Activated naive CD8-positive, alpha-beta T cell treated with anti-CD3 and anti-CD28 coated beads for 36 hours (primary cell): ENCODE results near the gene FAM89B. TPM values are rescaled to one million over a fixed set of nuclear protein-coding genes. Genes with fewer than 3 reads are reported as not detected.
"Not testable (repeated sequence)": the region's sequence is repeated elsewhere in the genome, so short reads cannot be mapped to it uniquely, and the experiment has no call there.

ENCODE experiments used
- DNase-seq: peaks from one replicate; pipeline ENCODE4 v3.0.0; 2021
- H3K27ac Mint-ChIP-seq: one replicate; pipeline ENCODE4 v1.8.0; 2022; ENCODE audit warnings: mild to moderate bottlenecking, moderate library complexity, mixed read lengths
- H3K27me3 Mint-ChIP-seq: one replicate; pipeline ENCODE4 v1.8.0; 2022; ENCODE audit warnings: mild to moderate bottlenecking, mixed read lengths
- H3K36me3 Mint-ChIP-seq: one replicate; pipeline ENCODE4 v1.8.0; 2021; ENCODE audit warnings: mild to moderate bottlenecking, mixed read lengths
- H3K4me1 Mint-ChIP-seq: one replicate; pipeline ENCODE4 v1.8.0; 2021; ENCODE audit warnings: mixed read lengths
- H3K4me3 Mint-ChIP-seq: one replicate; pipeline ENCODE4 v1.8.0; 2022; ENCODE audit warnings: mild to moderate bottlenecking, moderate library complexity, mixed read lengths
- H3K9me3 Mint-ChIP-seq: one replicate; pipeline ENCODE4 v1.8.0; 2022; ENCODE audit warnings: mixed read lengths
- total RNA-seq, 2 experiments: library from RNA; stranded (reverse); gene quantifications; one replicate each; pipeline ENCODE4 v1.2.3, GENCODE V29; 2021

FAM89B gene
- total RNA-seq, result 10 to 100 TPM; 13.6 to 15.0 TPM

GRCh38 chr11:65572356-65573051 lies at the start of gene FAM89B:
Gene FAM89B (plus strand): TSS chr11:65572538. CDS start chr11:65572670, 132 bp downstream.
- Mint-ChIP-seq H3K27ac (peak within 1 kb of the TSS; percentile 86), H3K9me3 (no peaks in the 10 kb centered on the region), H3K27me3 (no peaks in the 10 kb centered on the region), H3K4me1 (peaks cover 46% of the 10 kb centered on the region), H3K36me3 (peaks cover 27% of the 10 kb centered on the region), H3K4me3 (peak within 1 kb of the TSS; percentile 100)
- DNase-seq, result peak; percentile 88

- DNase-seq, result peak; percentile 43
- peaks cover 14% of the 10 kb centered on the region for H3K36me3 Mint-ChIP-seq
- not testable (repeated sequence) for H3K27me3 Mint-ChIP-seq, H3K9me3 Mint-ChIP-seq
- peaks cover 35% of the 10 kb centered on the region for H3K4me1 Mint-ChIP-seq
- H3K4me3 Mint-ChIP-seq, result peak overlapping the region; percentile 71
- H3K27ac Mint-ChIP-seq, result peak overlapping the region; percentile 82
Measured at GRCh38 chr11:65522718-65523630, 49.4 kb upstream of the FAM89B start.

- Mint-ChIP-seq H3K36me3 (peaks cover 14% of the 10 kb centered on the region), H3K4me1 (peaks cover 35% of the 10 kb centered on the region), H3K4me3 (peak overlapping the region; percentile 71), H3K27ac (peak overlapping the region; percentile 82)
- DNase-seq, H3K27me3 Mint-ChIP-seq, H3K9me3 Mint-ChIP-seq: not testable (repeated sequence)
Measured at GRCh38 chr11:65523631-65523968, 48.7 kb upstream of the FAM89B start.

GRCh38 chr11:65524014-65524740 lies 48.2 kb upstream of the FAM89B start:
- no peak for DNase-seq
- Mint-ChIP-seq H3K36me3 (peaks cover 18% of the 10 kb centered on the region), H3K27ac (peak overlapping the region; percentile 87), H3K9me3 (peaks cover 4% of the 10 kb centered on the region), H3K27me3 (no peaks in the 10 kb centered on the region), H3K4me1 (peaks cover 39% of the 10 kb centered on the region), H3K4me3 (peak overlapping the region; percentile 71)

GRCh38 chr11:65524741-65525545 lies 47.4 kb upstream of the FAM89B start, which contains the start of gene SCYL1:
Gene SCYL1 (plus strand): TSS chr11:65525083. CDS start chr11:65525154, 71 bp downstream.
- peaks cover 4% of the 10 kb centered on the region for H3K9me3 Mint-ChIP-seq
- H3K4me1 Mint-ChIP-seq, result peaks cover 46% of the 10 kb centered on the region
- peak within 1 kb of the TSS; percentile 94 for H3K4me3 Mint-ChIP-seq
- peak; percentile 76 for DNase-seq
- no peaks in the 10 kb centered on the region for H3K27me3 Mint-ChIP-seq
- peaks cover 18% of the 10 kb centered on the region for H3K36me3 Mint-ChIP-seq
- peak within 1 kb of the TSS; percentile 87 for H3K27ac Mint-ChIP-seq

- no peaks in the 10 kb centered on the region for H3K27me3 Mint-ChIP-seq
- H3K27ac Mint-ChIP-seq, result peak overlapping the region; percentile 69
Measured at GRCh38 chr11:65525546-65526480, 46.5 kb upstream of the FAM89B start.

GRCh38 chr11:65526744-65527143 lies 45.6 kb upstream of the FAM89B start:
- no peak for DNase-seq
- Mint-ChIP-seq H3K4me1 (peaks cover 47% of the 10 kb centered on the region), H3K36me3 (peaks cover 21% of the 10 kb centered on the region), H3K27me3 (no peaks in the 10 kb centered on the region), H3K4me3 (peak overlapping the region; percentile 94), H3K27ac (no peak overlapping the region), H3K9me3 (peaks cover 4% of the 10 kb centered on the region)

More at GRCh38 chr11:65525546-65526480, 46.5 kb upstream of the FAM89B start:
- Mint-ChIP-seq H3K4me1 (peaks cover 49% of the 10 kb centered on the region), H3K4me3 (peak overlapping the region; percentile 94), H3K9me3 (peaks cover 4% of the 10 kb centered on the region), H3K36me3 (peaks cover 21% of the 10 kb centered on the region)
- no peak for DNase-seq

GRCh38 chr11:65528819-65529350 lies 43.5 kb upstream of the FAM89B start:
- Mint-ChIP-seq H3K4me1 (peaks cover 28% of the 10 kb centered on the region), H3K9me3 (peaks cover 4% of the 10 kb centered on the region), H3K27ac (peak overlapping the region; percentile 4)

GRCh38 chr11:65529475-65530156 lies 42.7 kb upstream of the FAM89B start:
- Mint-ChIP-seq H3K4me1 (peaks cover 22% of the 10 kb centered on the region), H3K27ac (peak overlapping the region; percentile 71), H3K36me3 (peaks cover 19% of the 10 kb centered on the region), H3K9me3 (no peaks in the 10 kb centered on the region), H3K4me3 (no peak overlapping the region), H3K27me3 (no peaks in the 10 kb centered on the region)
- DNase-seq, result no peak

More at GRCh38 chr11:65528819-65529350, 43.5 kb upstream of the FAM89B start:
- H3K4me3 Mint-ChIP-seq, result no peak overlapping the region
- H3K36me3 Mint-ChIP-seq, result peaks cover 23% of the 10 kb centered on the region
- no peak for DNase-seq
- H3K27me3 Mint-ChIP-seq, result no peaks in the 10 kb centered on the region

GRCh38 chr11:65530157-65530496 lies 42.2 kb upstream of the FAM89B start:
- no peaks in the 10 kb centered on the region for H3K27me3 Mint-ChIP-seq
- H3K4me3 Mint-ChIP-seq, result no peak overlapping the region
- H3K27ac Mint-ChIP-seq, result peak overlapping the region; percentile 71
- peaks cover 22% of the 10 kb centered on the region for H3K4me1 Mint-ChIP-seq
- peaks cover 19% of the 10 kb centered on the region for H3K36me3 Mint-ChIP-seq
- no peaks in the 10 kb centered on the region for H3K9me3 Mint-ChIP-seq
- DNase-seq, result no peak

GRCh38 chr11:65532388-65533064 lies 39.8 kb upstream of the FAM89B start:
- no peaks in the 10 kb centered on the region for H3K9me3 Mint-ChIP-seq
- peaks cover 17% of the 10 kb centered on the region for H3K4me1 Mint-ChIP-seq
- no peak for DNase-seq
- H3K27me3 Mint-ChIP-seq, result no peaks in the 10 kb centered on the region
- H3K27ac Mint-ChIP-seq, result no peak overlapping the region
- no peak overlapping the region for H3K4me3 Mint-ChIP-seq
- H3K36me3 Mint-ChIP-seq, result peaks cover 10% of the 10 kb centered on the region

GRCh38 chr11:65535102-65535501 lies 37.2 kb upstream of the FAM89B start:
- peaks cover 2% of the 10 kb centered on the region for H3K4me1 Mint-ChIP-seq
- DNase-seq, result no peak
- no peaks in the 10 kb centered on the region for H3K9me3 Mint-ChIP-seq
- H3K27ac Mint-ChIP-seq, result peak overlapping the region; percentile 9
- peaks cover 5% of the 10 kb centered on the region for H3K36me3 Mint-ChIP-seq
- H3K4me3 Mint-ChIP-seq, result no peak overlapping the region
- no peaks in the 10 kb centered on the region for H3K27me3 Mint-ChIP-seq
